Endothelial cell of umbilical vein (primary cell): ENCODE results near the gene SLC6A18. TPM values are rescaled to one million over a fixed set of nuclear protein-coding genes. Genes with fewer than 3 reads are reported as not detected.

Source experiments
- BruUV-seq: library from RNA; stranded (reverse); fragments of 400-500 nt; replicated peaks from 2 replicates; lab custom pipeline; 2021; lab: Mats Ljungman, UMichigan
- CTCF ChIA-PET: fragments of 300-600, 350-600 bp; sonication (Branson Sonifier 250); formaldehyde crosslinking; loops from one replicate; lab custom pipeline; 2021; ENCODE audit warnings: antibody characterized with exemption, inconsistent platforms; lab: Charles Lee
- POLR2A ChIA-PET: fragments of 300-600, 350-600 bp; sonication (Branson Sonifier 250); formaldehyde crosslinking; loops from one replicate; lab custom pipeline; 2021; ENCODE audit warnings: antibody characterized with exemption, inconsistent platforms; lab: Charles Lee
- DNase-seq: peaks from one replicate; pipeline ENCODE4 v3.0.0-alpha.2; 2011; ENCODE audit warnings: low read depth, low spot score
- FAIRE-seq: peaks from 2 replicates; lab custom pipeline; 2011; peaks lifted over from hg19 to GRCh38; lab: Jason Lieb, UNC
- H2AFZ ChIP-seq: 2 replicates; pipeline ENCODE4 v1.6.0; 2012; ENCODE audit warnings: low read depth, low read length, control low read depth, inconsistent platforms
- H3K27ac ChIP-seq: 2 replicates; pipeline ENCODE4 v1.5.1; 2011; ENCODE audit warnings: low read depth, mild to moderate bottlenecking, control low read depth, low read length, moderate library complexity; ENCODE audit not compliant: insufficient read depth
- H3K27me3 ChIP-seq, 2 experiments: 2 replicates each; pipeline versions ENCODE4 v1.6.0 to v1.6.1; 2011; ENCODE audit warnings: low read length in 2 of 2, mixed read lengths in 1 of 2; ENCODE audit not compliant: control insufficient read depth in 2 of 2, insufficient read depth in 2 of 2
- H3K36me3 ChIP-seq, 2 experiments: 2 replicates in 1 of 2; 3 replicates in 1 of 2; pipeline ENCODE4 v1.5.1; 2011; ENCODE audit warnings: low read length in 2 of 2, mild to moderate bottlenecking in 1 of 2, moderate library complexity in 1 of 2; ENCODE audit not compliant: control insufficient read depth in 2 of 2, insufficient read depth in 2 of 2; ENCODE audit errors: extremely low read depth in 1 of 2
- H3K4me1 ChIP-seq: 3 replicates; pipeline ENCODE4 v1.5.1; 2011; ENCODE audit warnings: mild to moderate bottlenecking, low read length; ENCODE audit not compliant: control insufficient read depth, insufficient read depth; ENCODE audit errors: extremely low read depth
- H3K4me2 ChIP-seq: 2 replicates; pipeline ENCODE4 v1.6.1; 2011; ENCODE audit warnings: low read length, control low read depth, mixed read lengths; ENCODE audit not compliant: insufficient read depth
- H3K4me3 ChIP-seq, 3 experiments: fragments of 200-600 bp in 1 of 3; sonication (generic), shearing (Covaris generic) in 1 of 3; replicated peaks in 1 of 3; 2 replicates each; pipeline ENCODE4 v1.5.1; 2011 to 2016; ENCODE audit warnings: control low read depth in 3 of 3, low read length in 3 of 3, mild to moderate bottlenecking in 2 of 3, inconsistent platforms in 1 of 3, low read depth in 1 of 3, moderate library complexity in 1 of 3; ENCODE audit not compliant: insufficient read depth in 1 of 3
- H3K79me2 ChIP-seq: 2 replicates; pipeline ENCODE4 v1.6.0; 2012; ENCODE audit warnings: low read length, inconsistent platforms; ENCODE audit not compliant: control insufficient read depth, insufficient read depth
- H3K9ac ChIP-seq: replicated peaks from 2 replicates; pipeline ENCODE3; 2011; ENCODE audit warnings: low read length, control low read depth; ENCODE audit not compliant: insufficient read depth; ENCODE audit errors: extremely low read depth
- H3K9me1 ChIP-seq: replicated peaks from 3 replicates; pipeline ENCODE4 v1.6.0; 2011; ENCODE audit warnings: mild to moderate bottlenecking, low read length; ENCODE audit not compliant: control insufficient read depth, insufficient read depth; ENCODE audit errors: extremely low read depth
- H3K9me3 ChIP-seq: replicated peaks from 2 replicates; pipeline ENCODE4 v1.5.1; 2012; ENCODE audit warnings: low read length, inconsistent platforms; ENCODE audit not compliant: control insufficient read depth, insufficient read depth
- H4K20me1 ChIP-seq: replicated peaks from 2 replicates; pipeline ENCODE3; 2011; ENCODE audit warnings: mild to moderate bottlenecking, low read length; ENCODE audit not compliant: control insufficient read depth, insufficient read depth; ENCODE audit errors: extremely low read depth
- EZH2 ChIP-seq: IDR thresholded peaks from 2 replicates; pipeline ENCODE4 v1.6.1; 2012; ENCODE audit warnings: borderline replicate concordance, low read depth, mild to moderate bottlenecking, moderate library complexity, low read length, inconsistent platforms; ENCODE audit not compliant: severe bottlenecking
- FOS ChIP-seq: IDR thresholded peaks from 2 replicates; pipeline ENCODE4 v1.6.1; 2011; ENCODE audit warnings: mild to moderate bottlenecking, low read length, moderate library complexity, borderline replicate concordance; ENCODE audit not compliant: insufficient read depth
- GATA2 ChIP-seq: IDR thresholded peaks from 2 replicates; pipeline ENCODE4 v1.7.0; 2011; ENCODE audit warnings: low read depth, mild to moderate bottlenecking, moderate library complexity, mixed read lengths, low read length; ENCODE audit not compliant: insufficient read length, insufficient read depth
- JUN ChIP-seq: IDR thresholded peaks from 2 replicates; pipeline ENCODE4 v1.6.1; 2011; ENCODE audit warnings: borderline replicate concordance, low read depth; ENCODE audit not compliant: insufficient read length, insufficient read depth
- MYC ChIP-seq: IDR thresholded peaks from one replicate; pipeline ENCODE4 v1.6.1; 2011; ENCODE audit warnings: mild to moderate bottlenecking, low read depth, low read length
- POLR2A ChIP-seq: IDR thresholded peaks from 2 replicates; pipeline ENCODE4 v1.6.1; 2012; ENCODE audit warnings: low read depth, mild to moderate bottlenecking, control low read depth, low read length
- POLR2AphosphoS5 ChIP-seq: IDR thresholded peaks from 2 replicates; pipeline ENCODE4 v1.6.1; 2012; ENCODE audit warnings: low read depth, mild to moderate bottlenecking, control low read depth, low read length, moderate library complexity; ENCODE audit not compliant: insufficient read depth
- dilution Hi-C: fragments of 300-500 bp; cut with MboI; formaldehyde crosslinking; loops from one replicate; pipeline ENCODE4 v1.15.0; 2019; ENCODE audit warnings: low sequenced_read_pairs; ENCODE audit not compliant: extremely low pct_ligation_motif_present
- intact Hi-C: fragments of 100-400 bp; cut with micrococcal nuclease; formaldehyde crosslinking; loops from one replicate; pipeline ENCODE4 v1.10.0; 2022
- polyA plus RNA-seq, 4 experiments: library from polyadenylated mRNA; depleted of rRNA in 3 of 4; stranded (reverse) in 3 of 4; unstranded in 1 of 4; fragments of >200 nt; gene quantifications; 2 replicates each; pipeline versions ENCODE4 v1.2.1 to v1.2.3, GENCODE V29; 2011 to 2012; ENCODE audit warnings: missing spikeins in 1 of 4
- total RNA-seq: library from RNA; stranded (reverse); gene quantifications from 2 replicates; pipeline ENCODE4 v1.2.3, GENCODE V29; 2021
- TF ChIP-seq, protein P1 (sequence below), 2 donors: IDR thresholded peaks; 1 replicate in 1 of 2; 2 replicates in 1 of 2; pipeline ENCODE4 v1.5.1; 2011; ENCODE audit warnings: low read length in 2 of 2, mild to moderate bottlenecking in 2 of 2, moderate library complexity in 2 of 2, control low read depth in 1 of 2, inconsistent platforms in 1 of 2, low read depth in 1 of 2; ENCODE audit not compliant: insufficient read depth in 1 of 2; ENCODE audit errors: extremely low read depth in 1 of 2
- TF ChIP-seq, protein P2 (sequence below): IDR thresholded peaks from 2 replicates; pipeline ENCODE4 v1.6.1; 2011; ENCODE audit not compliant: insufficient read depth, insufficient read length

Gene SLC6A18
- total and polyA plus RNA-seq, 2 donors (not counting 3 experiments of a cell fraction or from before 2014, with no cell fraction given) = not detected

GRCh38 chr5:1189269-1189668, 35.9 kb upstream of the SLC6A18 start:
- Histone ChIP-seq H3K27ac (no peak overlapping the region), H3K79me2 (no peaks in the 10 kb centered on the region), H3K4me2 (no peak overlapping the region), H2AFZ (no peak overlapping the region), H3K27me3 (no peaks in the 10 kb centered on the region), H3K9me1 (no peaks in the 10 kb centered on the region), H3K4me3 (no peak overlapping the region), H3K9ac (no peak overlapping the region), H3K4me1 (no peaks in the 10 kb centered on the region), H3K36me3 (no peaks in the 10 kb centered on the region), H4K20me1 (no peaks in the 10 kb centered on the region), H3K9me3 (no peaks in the 10 kb centered on the region)
- TF ChIP-seq, protein P1, sequence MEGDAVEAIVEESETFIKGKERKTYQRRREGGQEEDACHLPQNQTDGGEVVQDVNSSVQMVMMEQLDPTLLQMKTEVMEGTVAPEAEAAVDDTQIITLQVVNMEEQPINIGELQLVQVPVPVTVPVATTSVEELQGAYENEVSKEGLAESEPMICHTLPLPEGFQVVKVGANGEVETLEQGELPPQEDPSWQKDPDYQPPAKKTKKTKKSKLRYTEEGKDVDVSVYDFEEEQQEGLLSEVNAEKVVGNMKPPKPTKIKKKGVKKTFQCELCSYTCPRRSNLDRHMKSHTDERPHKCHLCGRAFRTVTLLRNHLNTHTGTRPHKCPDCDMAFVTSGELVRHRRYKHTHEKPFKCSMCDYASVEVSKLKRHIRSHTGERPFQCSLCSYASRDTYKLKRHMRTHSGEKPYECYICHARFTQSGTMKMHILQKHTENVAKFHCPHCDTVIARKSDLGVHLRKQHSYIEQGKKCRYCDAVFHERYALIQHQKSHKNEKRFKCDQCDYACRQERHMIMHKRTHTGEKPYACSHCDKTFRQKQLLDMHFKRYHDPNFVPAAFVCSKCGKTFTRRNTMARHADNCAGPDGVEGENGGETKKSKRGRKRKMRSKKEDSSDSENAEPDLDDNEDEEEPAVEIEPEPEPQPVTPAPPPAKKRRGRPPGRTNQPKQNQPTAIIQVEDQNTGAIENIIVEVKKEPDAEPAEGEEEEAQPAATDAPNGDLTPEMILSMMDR (IDR thresholded peaks at IDR 0.05; ENCODE audit: extremely low read depth in 1 of 2, insufficient read depth in 1 of 2, low read depth in 1 of 2, low read length in 2 of 2) = no peak
- TF ChIP-seq POLR2AphosphoS5 = no peak
- TF ChIP-seq POLR2A = no peak
- no peak for TF ChIP-seq MYC
- no peak for TF ChIP-seq JUN
- TF ChIP-seq FOS = no peak
- no peak for TF ChIP-seq EZH2
- TF ChIP-seq, protein P2, sequence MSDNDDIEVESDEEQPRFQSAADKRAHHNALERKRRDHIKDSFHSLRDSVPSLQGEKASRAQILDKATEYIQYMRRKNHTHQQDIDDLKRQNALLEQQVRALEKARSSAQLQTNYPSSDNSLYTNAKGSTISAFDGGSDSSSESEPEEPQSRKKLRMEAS = no peak
- TF ChIP-seq GATA2 = no peak
- FAIRE-seq (no peak), DNase-seq (no peak)
- dilution Hi-C loops (no loop called here), intact Hi-C loops (no loop called here)
- CTCF ChIA-PET = interaction anchor here (1.1 kb wide), 1 partner anchor 14 kb away, joined by 3 read pairs; no protein-coding TSS in a partner anchor
- POLR2A ChIA-PET = no interaction called here
- BruUV-seq = no TSS peak
